Neural cell (in vitro differentiated cells): ENCODE measurements around the gene DAAM2. TPM values are rescaled to one million over a fixed set of nuclear protein-coding genes. Genes with fewer than 3 reads are reported as not detected.

Experiments
- H2AFZ ChIP-seq: fragments of 200-600, 300-800 bp; sonication (generic), shearing (Covaris generic); 2 replicates; pipeline ENCODE4 v1.6.0; 2014; ENCODE audit warnings: low read depth, mild to moderate bottlenecking, antibody characterized with exemption, low read length, moderate library complexity
- H3F3A ChIP-seq: fragments of 200-600 bp; shearing (Covaris generic); 2 replicates; pipeline ENCODE4 v1.6.1; 2016; ENCODE audit warnings: mild to moderate bottlenecking, moderate library complexity, mixed read lengths, antibody characterized with exemption, low read length; ENCODE audit not compliant: insufficient read depth, poor library complexity, severe bottlenecking
- H3K27ac ChIP-seq: fragments of 200-600, 300-800 bp; sonication (generic), shearing (Covaris generic); 2 replicates; pipeline ENCODE4 v1.5.1; 2014; ENCODE audit warnings: mild to moderate bottlenecking, low read length, moderate library complexity
- H3K27me3 ChIP-seq: fragments of 300-800, 200-600 bp; sonication (generic), shearing (Covaris generic); 2 replicates; pipeline ENCODE4 v1.6.0; 2014; ENCODE audit warnings: mild to moderate bottlenecking, low read depth, low read length, moderate library complexity; ENCODE audit not compliant: insufficient read depth
- H3K36me3 ChIP-seq: fragments of 300-800, 200-600 bp; sonication (generic), shearing (Covaris generic); 2 replicates; pipeline ENCODE4 v1.5.1; 2014; ENCODE audit warnings: mild to moderate bottlenecking, antibody characterized with exemption, low read length, moderate library complexity; ENCODE audit not compliant: insufficient read depth
- H3K4me2 ChIP-seq: fragments of 300-800, 200-600 bp; sonication (generic), shearing (Covaris generic); 2 replicates; pipeline ENCODE4 v1.6.0; 2014; ENCODE audit warnings: mild to moderate bottlenecking, low read length
- H3K4me3 ChIP-seq: fragments of 300-800, 200-600 bp; sonication (generic), shearing (Covaris generic); 2 replicates; pipeline ENCODE4 v1.5.1; 2014; ENCODE audit warnings: mild to moderate bottlenecking, low read length, moderate library complexity
- H3K79me2 ChIP-seq: fragments of 200-600 bp; shearing (Covaris generic); replicated peaks from 2 replicates; pipeline ENCODE4 v1.6.0; 2014; ENCODE audit warnings: mild to moderate bottlenecking, low read length, moderate library complexity; ENCODE audit not compliant: insufficient read depth
- H3K9ac ChIP-seq: fragments of 300-800, 200-600 bp; sonication (generic), shearing (Covaris generic); 2 replicates; pipeline ENCODE4 v1.6.1; 2016; ENCODE audit warnings: mild to moderate bottlenecking, low read length, mixed read lengths
- H3K9me2 ChIP-seq: fragments of 200-600 bp; shearing (Covaris generic); 2 replicates; pipeline ENCODE4 v1.6.1; 2016; ENCODE audit warnings: mild to moderate bottlenecking, low read length, mixed read lengths; ENCODE audit not compliant: insufficient read depth
- H3K9me3 ChIP-seq: fragments of 200-600, 300-800 bp; sonication (generic), shearing (Covaris generic); 2 replicates; pipeline ENCODE4 v1.6.1; 2016; ENCODE audit warnings: mild to moderate bottlenecking, mixed run types, low read length, moderate library complexity, mixed read lengths
- H4K20me1 ChIP-seq: fragments of 200-600 bp; shearing (Covaris generic); 2 replicates; pipeline ENCODE4 v1.6.1; 2016; ENCODE audit warnings: mild to moderate bottlenecking, mixed run types; ENCODE audit not compliant: insufficient read depth
- CTCF ChIP-seq: fragments of 450-650 bp; IDR thresholded peaks from 2 replicates; pipeline ENCODE4 v1.5.1; 2014; ENCODE audit warnings: antibody characterized with exemption, mild to moderate bottlenecking, moderate library complexity; ENCODE audit not compliant: poor library complexity, severe bottlenecking
- EP300 ChIP-seq: fragments of 450-650 bp; conservative IDR thresholded peaks from 2 replicates; pipeline ENCODE4 v1.6.1; 2014; ENCODE audit warnings: antibody characterized with exemption, mild to moderate bottlenecking, moderate library complexity; ENCODE audit not compliant: poor library complexity, severe bottlenecking
- EZH2 ChIP-seq: fragments of 200-600, 300-800 bp; shearing (Covaris generic), sonication (generic); IDR thresholded peaks from 2 replicates; pipeline ENCODE4 v1.6.1; 2014; ENCODE audit warnings: antibody characterized with exemption, low read length, borderline replicate concordance, mild to moderate bottlenecking; ENCODE audit not compliant: insufficient read depth, poor library complexity, severe bottlenecking
- MXI1 ChIP-seq: fragments of 450-650 bp; conservative IDR thresholded peaks from 2 replicates; pipeline ENCODE4 v1.6.1; 2014; ENCODE audit warnings: antibody characterized with exemption, mild to moderate bottlenecking; ENCODE audit not compliant: poor library complexity, severe bottlenecking
- POLR2AphosphoS5 ChIP-seq: IDR thresholded peaks from 2 replicates; pipeline ENCODE4 v1.6.1; 2012
- RAD21 ChIP-seq: fragments of 450-650 bp; conservative IDR thresholded peaks from 2 replicates; pipeline ENCODE4 v1.6.1; 2014; ENCODE audit warnings: antibody characterized with exemption, mild to moderate bottlenecking, moderate library complexity
- REST ChIP-seq: IDR thresholded peaks from 2 replicates; pipeline ENCODE4 v1.6.1; 2012; ENCODE audit warnings: borderline replicate concordance
- SMC3 ChIP-seq: fragments of 450-650 bp; conservative IDR thresholded peaks from 2 replicates; pipeline ENCODE4 v1.6.1; 2014; ENCODE audit warnings: antibody characterized with exemption, mild to moderate bottlenecking, moderate library complexity; ENCODE audit not compliant: poor library complexity
- TAF1 ChIP-seq: IDR thresholded peaks from 2 replicates; pipeline ENCODE4 v1.6.1; 2012; ENCODE audit warnings: low read depth
- polyA plus RNA-seq: library from polyadenylated mRNA; depleted of rRNA; stranded (reverse); fragments of >200 nt; gene quantifications from 2 replicates; pipeline ENCODE4 v1.2.3, GENCODE V29; 2014

DAAM2 gene
- polyA plus RNA-seq, 1 donor from 2014 or later = 1.2 TPM

- no peak overlapping the region for H3K9ac ChIP-seq
- no peaks in the 10 kb centered on the region for H3K79me2 ChIP-seq
- no peaks in the 10 kb centered on the region for H3K9me2 ChIP-seq
- no peak overlapping the region for H3K4me3 ChIP-seq
- H3F3A ChIP-seq = no peaks in the 10 kb centered on the region
- H3K27me3 ChIP-seq = no peaks in the 10 kb centered on the region
- no peak overlapping the region for H3K27ac ChIP-seq
- TF ChIP-seq RAD21 = no peak
- no peak for TF ChIP-seq EZH2
- TF ChIP-seq REST = no peak
- TF ChIP-seq SMC3 = no peak
- no peak for TF ChIP-seq MXI1
- TF ChIP-seq TAF1 = no peak
- no peak for TF ChIP-seq EP300
- no peak for TF ChIP-seq CTCF
- TF ChIP-seq POLR2AphosphoS5 = no peak
- H3K9me3 ChIP-seq = no peaks in the 10 kb centered on the region
- H3K36me3 ChIP-seq = no peaks in the 10 kb centered on the region
- no peak overlapping the region for H3K4me2 ChIP-seq
- H4K20me1 ChIP-seq = no peaks in the 10 kb centered on the region
- H2AFZ ChIP-seq = no peak overlapping the region
Observed at GRCh38 chr6:39821046-39821740, 29.0 kb downstream of the DAAM2 start.

- TF ChIP-seq REST = no peak
- no peak for TF ChIP-seq RAD21
- TF ChIP-seq POLR2AphosphoS5 = no peak
- no peak for TF ChIP-seq CTCF
- TF ChIP-seq EZH2 = no peak
- no peak for TF ChIP-seq MXI1
- TF ChIP-seq EP300 = no peak
- TF ChIP-seq SMC3 = no peak
- no peak for TF ChIP-seq TAF1
- H3K27me3 ChIP-seq = no peaks in the 10 kb centered on the region
- H3K9me3 ChIP-seq = no peaks in the 10 kb centered on the region
- H2AFZ ChIP-seq = no peak overlapping the region
- no peaks in the 10 kb centered on the region for H3K79me2 ChIP-seq
- no peak overlapping the region for H3K4me3 ChIP-seq
- no peaks in the 10 kb centered on the region for H3K36me3 ChIP-seq
- H3K27ac ChIP-seq = no peak overlapping the region
- no peaks in the 10 kb centered on the region for H3F3A ChIP-seq
- H4K20me1 ChIP-seq = no peaks in the 10 kb centered on the region
- no peak overlapping the region for H3K9ac ChIP-seq
- H3K4me2 ChIP-seq = no peak overlapping the region
- H3K9me2 ChIP-seq = no peaks in the 10 kb centered on the region
Observed at GRCh38 chr6:39821742-39822532, 29.8 kb downstream of the DAAM2 start.
